Suppressor macrophage treated with lipopolysaccharide for 1 hour (primary cell): ENCODE data around the gene TBX22.
"Not testable (repeated sequence)": the region's sequence is repeated elsewhere in the genome, so short reads cannot be mapped to it uniquely, and the experiment has no call there.

Experiments used
- DNase-seq, 3 donors: peaks; one replicate each; pipeline ENCODE4 v3.0.0-alpha.2; 2020 to 2022

Gene TBX22

GRCh38 chrX:80014141-80014940, at the start of gene TBX22:
Gene TBX22, plus strand, starts transcription at chrX:80014753. Its CDS starts 7,517 bp downstream, at chrX:80022270.
- no peak for DNase-seq

- no peak for DNase-seq
Observed at GRCh38 chrX:79975605-79976004, 38.9 kb upstream of the TBX22 start.

- DNase-seq: no peak
Observed at GRCh38 chrX:80004458-80004857, 10.1 kb upstream of the TBX22 start.

GRCh38 chrX:80011522-80011921, 3.0 kb upstream of the TBX22 start:
- no peak for DNase-seq

GRCh38 chrX:80016182-80016581, 1.6 kb downstream of the TBX22 start:
- no peak for DNase-seq

- no peak for DNase-seq
Observed at GRCh38 chrX:80021621-80022020, 7.1 kb downstream of the TBX22 start.

- no peak for DNase-seq
Observed at GRCh38 chrX:80022363-80023031, 7.9 kb downstream of the TBX22 start.

- no peak for DNase-seq
Observed at GRCh38 chrX:80026116-80026515, 11.6 kb downstream of the TBX22 start.

- DNase-seq: not testable (repeated sequence)
Observed at GRCh38 chrX:80066156-80066555, 51.6 kb downstream of the TBX22 start.

- DNase-seq: not testable (repeated sequence)
Observed at GRCh38 chrX:80075625-80076024, 61.1 kb downstream of the TBX22 start.
